ENCODE data around the gene HNRNPCL1. TPM values are rescaled to one million over a fixed set of nuclear protein-coding genes. Genes with fewer than 3 reads are reported as not detected.

HNRNPCL1 gene
- total and polyA plus RNA-seq, 2 of the 4 experiments (the other 2 are of a cell fraction) = not detected

GRCh38 chr1:12811409-12811784 lies 37.1 kb downstream of the HNRNPCL1 start:
- in situ Hi-C loops (cut with MboI; ENCODE audit: low sequenced_read_pairs) (no loop called here), intact Hi-C loops (cut with micrococcal nuclease) (no loop called here), dilution Hi-C loops (cut with HindIII; ENCODE audit: low sequenced_read_pairs, unreplicated experiment) (no loop called here)
- no peak overlapping the region for H3K18ac ChIP-seq (ENCODE audit: low read depth, low read length)
- H2BK15ac ChIP-seq (ENCODE audit: low read depth, low read length) = no peak overlapping the region
- no peaks in the 10 kb centered on the region for H4K20me1 ChIP-seq (ENCODE audit: insufficient read depth, low read length)
- ChIA-PET CTCF (no interaction called here), POLR2A (ENCODE audit: unreplicated experiment) (no interaction called here)
- H2AFZ ChIP-seq (replicated peaks; ENCODE audit: low read length, poor library complexity) = no peak overlapping the region
- H2AK5ac ChIP-seq (ENCODE audit: low read depth, low read length) = no peak overlapping the region
- no peak overlapping the region for H2BK20ac ChIP-seq (ENCODE audit: low read depth, low read length)
- no peak overlapping the region for H4K8ac ChIP-seq (ENCODE audit: low read depth in 2 of 2, low read length in 2 of 2)
- no peak overlapping the region for H3K9ac ChIP-seq (ENCODE audit: low read depth, low read length)
- no peak for TF ChIP-seq NFE2L2 (IDR thresholded peaks at IDR 0.05; ENCODE audit: low read depth, low read length)
- TF ChIP-seq RFX5 (IDR thresholded peaks at IDR 0.05; ENCODE audit: low read depth, low read length) = no peak
- TF ChIP-seq CTCF (conservative IDR thresholded peaks at IDR 0.05; ENCODE audit: low read depth, low read length) = no peak
- no peak for TF ChIP-seq MAFK (IDR thresholded peaks at IDR 0.05; ENCODE audit: low read depth, low read length)
- no peak for TF ChIP-seq RCOR1 (IDR thresholded peaks at IDR 0.05; ENCODE audit: insufficient replicate concordance, low read length)
- no peak for TF ChIP-seq FOS (IDR thresholded peaks at IDR 0.05; ENCODE audit: low read depth, low read length)
- no peak for TF ChIP-seq SMC3 (IDR thresholded peaks at IDR 0.05; ENCODE audit: low read depth, low read length)
- no peak for TF ChIP-seq ELK1 (IDR thresholded peaks at IDR 0.05; ENCODE audit: borderline replicate concordance, low read depth, low read length)
- no peak for TF ChIP-seq USF2 (IDR thresholded peaks at IDR 0.05; ENCODE audit: low read depth, low read length)
- TF ChIP-seq BHLHE40 (IDR thresholded peaks at IDR 0.05; ENCODE audit: low read depth, low read length) = no peak
- no peak for TF ChIP-seq RAD21 (IDR thresholded peaks at IDR 0.05; ENCODE audit: low read length)
- no peak for TF ChIP-seq POLR2A (IDR thresholded peaks at IDR 0.05; ENCODE audit: low read depth, low read length)
- TF ChIP-seq MAZ (IDR thresholded peaks at IDR 0.05; ENCODE audit: borderline replicate concordance, low read depth, low read length) = no peak
- DNase-seq (no peak), ATAC-seq (ENCODE audit: low read depth) (no peak)
- H3K27me3 ChIP-seq (ENCODE audit: control insufficient read depth, insufficient read depth, low read length) = no peaks in the 10 kb centered on the region
- BruUV-seq (replicated peaks) = no TSS peak
- WGBS, 2 experiments (ENCODE audit: extremely low coverage in 2 of 2, insufficient read length in 1 of 2) = no CpG with 5 or more reads among the region's 2 CpGs
- H2AK9ac ChIP-seq (replicated peaks; ENCODE audit: low read depth, low read length, poor library complexity) = no peak overlapping the region
- H3K14ac ChIP-seq (replicated peaks; ENCODE audit: low read depth, low read length) = no peak overlapping the region
- H3K4ac ChIP-seq (ENCODE audit: low read depth, low read length) = no peak overlapping the region
- H2BK5ac ChIP-seq (ENCODE audit: low read depth, low read length, poor library complexity, severe bottlenecking) = no peak overlapping the region
- H3K4me1 ChIP-seq (ENCODE audit: control insufficient read depth, insufficient read depth, low read length) = no peaks in the 10 kb centered on the region
- no peak overlapping the region for H2BK120ac ChIP-seq (ENCODE audit: low read depth, low read length)
- H3K36me3 ChIP-seq (ENCODE audit: control insufficient read depth, insufficient read depth, low read length) = no peaks in the 10 kb centered on the region
- no peak overlapping the region for H3K4me2 ChIP-seq (ENCODE audit: low read depth, low read length)
- H3K79me1 ChIP-seq (ENCODE audit: low read depth in 1 of 2, low read length in 2 of 2) = no peaks in the 10 kb centered on the region
- H3K4me3 ChIP-seq (ENCODE audit: insufficient read depth, low read depth, low read length) = no peak overlapping the region
- no peaks in the 10 kb centered on the region for H3K9me1 ChIP-seq (ENCODE audit: insufficient read depth, low read length)
- no peak overlapping the region for H3K56ac ChIP-seq (ENCODE audit: extremely low read depth, insufficient read depth, low read length)
- no peak overlapping the region for H3K23ac ChIP-seq (ENCODE audit: low read depth, low read length)
- no peak overlapping the region for H4K91ac ChIP-seq (ENCODE audit: insufficient read depth, low read depth, low read length)
- H4K5ac ChIP-seq (ENCODE audit: low read depth, low read length) = no peak overlapping the region
- peaks cover 20% of the 10 kb centered on the region for H3K9me3 ChIP-seq (ENCODE audit: control insufficient read depth, insufficient read depth, low read length)
- H3K27ac ChIP-seq (ENCODE audit: insufficient read depth, low read length) = no peak overlapping the region

All from IMR-90 (cell line).